KMS-11 (cell line): Measurements from ENCODE around the gene SLX1A.

Source experiments
- H2AFZ ChIP-seq: fragments of 200-600 bp; sonication (generic); 2 replicates; pipeline ENCODE4 v1.6.1; 2016; ENCODE audit warnings: antibody characterized with exemption, mixed run types, low read depth
- H3K27ac ChIP-seq: fragments of 200-600 bp; sonication (generic); 2 replicates; pipeline ENCODE4 v1.6.1; 2016; ENCODE audit warnings: mild to moderate bottlenecking, mixed run types
- H3K27me3 ChIP-seq: fragments of 200-600 bp; sonication (generic); 2 replicates; pipeline ENCODE4 v1.6.1; 2017; ENCODE audit warnings: mild to moderate bottlenecking, low read depth, mixed run types, moderate library complexity; ENCODE audit not compliant: insufficient read depth
- H3K36me3 ChIP-seq: fragments of 200-600 bp; sonication (generic); 2 replicates; pipeline ENCODE4 v1.6.1; 2017; ENCODE audit warnings: mild to moderate bottlenecking, mixed run types; ENCODE audit not compliant: insufficient read depth
- H3K4me1 ChIP-seq: fragments of 200-600 bp; sonication (generic); 2 replicates; pipeline ENCODE4 v1.6.1; 2016; ENCODE audit warnings: mild to moderate bottlenecking, low read depth, mixed run types; ENCODE audit not compliant: poor library complexity, severe bottlenecking
- H3K4me2 ChIP-seq: fragments of 200-600 bp; sonication (generic); 2 replicates; pipeline ENCODE4 v1.7.0; 2016; ENCODE audit warnings: mild to moderate bottlenecking, mixed run types
- H3K4me3 ChIP-seq: fragments of 200-600 bp; sonication (generic); IDR thresholded peaks from 2 replicates; pipeline ENCODE4 v1.6.1; 2017; ENCODE audit warnings: low read depth, low read length, mixed read lengths; ENCODE audit not compliant: insufficient read depth
- H3K79me2 ChIP-seq: fragments of 200-600 bp; sonication (generic); 2 replicates; pipeline ENCODE4 v1.6.1; 2016; ENCODE audit warnings: low read depth, mixed run types; ENCODE audit not compliant: insufficient read depth
- H3K9ac ChIP-seq: fragments of 200-600 bp; sonication (generic); 2 replicates; pipeline ENCODE4 v1.6.1; 2016; ENCODE audit warnings: mild to moderate bottlenecking, mixed run types
- H4K20me1 ChIP-seq: fragments of 200-600 bp; sonication (generic); 2 replicates; pipeline ENCODE4 v1.6.1; 2016; ENCODE audit warnings: mild to moderate bottlenecking, mixed run types; ENCODE audit not compliant: insufficient read depth
- TF ChIP-seq, protein P1 (sequence below): fragments of 200-600 bp; sonication (generic); conservative IDR thresholded peaks from 2 replicates; pipeline ENCODE4 v1.6.1; 2017; ENCODE audit warnings: low read depth, mild to moderate bottlenecking, antibody characterized with exemption, low read length, moderate library complexity, mixed read lengths

SLX1A gene

GRCh38 chr16:30183233-30184095 lies 10.2 kb upstream of the SLX1A start, which contains the start of gene CORO1A:
Gene CORO1A (plus strand): TSS chr16:30183602. CDS start chr16:30185210, 1,608 bp downstream.
- Histone ChIP-seq H3K4me2 (peak within 1 kb of the TSS; percentile 97), H3K4me3 (peak within 1 kb of the TSS; percentile 37), H2AFZ (peak within 1 kb of the TSS; percentile 86), H3K9ac (peak within 1 kb of the TSS; percentile 66), H3K27ac (peak within 1 kb of the TSS; percentile 53), H3K27me3 (no peaks in the 10 kb centered on the region), H3K36me3 (no peaks in the 10 kb centered on the region), H4K20me1 (no peaks in the 10 kb centered on the region), H3K4me1 (peaks cover 37% of the 10 kb centered on the region), H3K79me2 (peaks cover 30% of the 10 kb centered on the region)
- TF ChIP-seq, protein P1, sequence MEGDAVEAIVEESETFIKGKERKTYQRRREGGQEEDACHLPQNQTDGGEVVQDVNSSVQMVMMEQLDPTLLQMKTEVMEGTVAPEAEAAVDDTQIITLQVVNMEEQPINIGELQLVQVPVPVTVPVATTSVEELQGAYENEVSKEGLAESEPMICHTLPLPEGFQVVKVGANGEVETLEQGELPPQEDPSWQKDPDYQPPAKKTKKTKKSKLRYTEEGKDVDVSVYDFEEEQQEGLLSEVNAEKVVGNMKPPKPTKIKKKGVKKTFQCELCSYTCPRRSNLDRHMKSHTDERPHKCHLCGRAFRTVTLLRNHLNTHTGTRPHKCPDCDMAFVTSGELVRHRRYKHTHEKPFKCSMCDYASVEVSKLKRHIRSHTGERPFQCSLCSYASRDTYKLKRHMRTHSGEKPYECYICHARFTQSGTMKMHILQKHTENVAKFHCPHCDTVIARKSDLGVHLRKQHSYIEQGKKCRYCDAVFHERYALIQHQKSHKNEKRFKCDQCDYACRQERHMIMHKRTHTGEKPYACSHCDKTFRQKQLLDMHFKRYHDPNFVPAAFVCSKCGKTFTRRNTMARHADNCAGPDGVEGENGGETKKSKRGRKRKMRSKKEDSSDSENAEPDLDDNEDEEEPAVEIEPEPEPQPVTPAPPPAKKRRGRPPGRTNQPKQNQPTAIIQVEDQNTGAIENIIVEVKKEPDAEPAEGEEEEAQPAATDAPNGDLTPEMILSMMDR: no peak

GRCh38 chr16:30184096-30184890 lies 9.4 kb upstream of the SLX1A start:
- Histone ChIP-seq H4K20me1 (no peaks in the 10 kb centered on the region), H3K4me3 (peak overlapping the region; percentile 37), H3K4me2 (peak overlapping the region; percentile 97), H3K4me1 (peaks cover 34% of the 10 kb centered on the region), H3K9ac (peak overlapping the region; percentile 66), H3K36me3 (no peaks in the 10 kb centered on the region), H3K27me3 (no peaks in the 10 kb centered on the region), H3K79me2 (peaks cover 30% of the 10 kb centered on the region), H2AFZ (peak overlapping the region; percentile 86; the same call in 1 of the 2 replicates), H3K27ac (peak overlapping the region; percentile 53)
- TF ChIP-seq, protein P1: no peak

GRCh38 chr16:30184891-30185682 lies 8.6 kb upstream of the SLX1A start:
- Histone ChIP-seq H3K27me3 (no peaks in the 10 kb centered on the region), H2AFZ (no peak overlapping the region), H3K4me1 (peaks cover 34% of the 10 kb centered on the region), H3K27ac (peak overlapping the region; percentile 53), H3K36me3 (no peaks in the 10 kb centered on the region), H4K20me1 (no peaks in the 10 kb centered on the region), H3K4me3 (no peak overlapping the region), H3K9ac (peak overlapping the region; percentile 66; the same call in 1 of the 2 replicates), H3K4me2 (peak overlapping the region; percentile 97), H3K79me2 (peaks cover 30% of the 10 kb centered on the region)
- TF ChIP-seq, protein P1: no peak
